SKM-1 (cell line): ENCODE measurements around the gene ZBTB43.
"Not testable (repeated sequence)": the region's sequence is repeated elsewhere in the genome, so short reads cannot be mapped to it uniquely, and the experiment has no call there.

Experiments
- DNase-seq: peaks from one replicate; lab custom pipeline; 2025; ENCODE audit not compliant: unreplicated experiment; lab: John Stamatoyannopoulos, UW

The ZBTB43 gene, protein sequence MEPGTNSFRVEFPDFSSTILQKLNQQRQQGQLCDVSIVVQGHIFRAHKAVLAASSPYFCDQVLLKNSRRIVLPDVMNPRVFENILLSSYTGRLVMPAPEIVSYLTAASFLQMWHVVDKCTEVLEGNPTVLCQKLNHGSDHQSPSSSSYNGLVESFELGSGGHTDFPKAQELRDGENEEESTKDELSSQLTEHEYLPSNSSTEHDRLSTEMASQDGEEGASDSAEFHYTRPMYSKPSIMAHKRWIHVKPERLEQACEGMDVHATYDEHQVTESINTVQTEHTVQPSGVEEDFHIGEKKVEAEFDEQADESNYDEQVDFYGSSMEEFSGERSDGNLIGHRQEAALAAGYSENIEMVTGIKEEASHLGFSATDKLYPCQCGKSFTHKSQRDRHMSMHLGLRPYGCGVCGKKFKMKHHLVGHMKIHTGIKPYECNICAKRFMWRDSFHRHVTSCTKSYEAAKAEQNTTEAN

DNA sequence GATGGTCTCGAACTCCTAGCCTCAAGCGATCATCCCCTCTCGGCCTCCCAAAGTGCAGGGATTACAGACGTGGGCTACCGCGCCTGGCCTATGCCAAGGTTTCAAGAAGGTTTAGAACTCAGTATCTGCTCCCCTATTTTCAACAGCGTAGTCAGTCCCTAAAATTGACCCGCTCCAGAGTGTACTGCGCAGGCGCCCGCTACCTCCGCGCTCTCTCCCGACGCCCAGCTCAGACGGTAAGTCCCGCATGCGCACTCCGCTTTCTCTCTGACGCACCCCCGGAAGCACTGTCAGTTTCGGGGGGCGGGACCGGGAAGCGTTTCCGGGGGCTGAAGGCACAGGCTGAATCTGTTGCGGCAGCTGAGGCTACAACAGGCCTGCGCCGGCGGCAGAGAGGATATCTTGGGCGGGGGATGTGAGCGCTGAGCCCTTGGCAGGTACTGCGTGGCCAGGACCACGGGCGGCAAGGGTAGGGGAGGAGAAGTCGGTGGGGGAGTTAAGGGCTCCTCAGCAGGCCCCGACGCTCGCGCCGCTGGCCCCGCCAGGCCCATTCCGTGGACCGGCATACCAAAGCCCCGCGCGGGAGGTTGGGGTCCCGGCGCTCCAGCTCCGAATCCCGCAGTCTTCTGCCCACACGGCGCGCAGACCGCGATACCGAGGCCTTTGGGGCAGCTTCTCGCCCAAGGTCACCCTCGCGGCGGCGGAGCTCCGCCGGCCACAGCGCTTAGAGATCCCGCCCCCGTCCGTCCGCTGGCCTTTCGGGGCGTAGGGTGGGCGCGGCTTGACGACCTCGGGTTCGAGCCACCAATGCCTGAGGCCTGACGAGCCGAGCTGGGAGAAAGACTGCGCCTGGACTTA is at the start of gene ZBTB43:
Gene ZBTB43, plus strand, starts transcription at position 345 of the 858 bp plus-strand sequence. CDS start 27,470 bp downstream, outside the sequence.
- DNase-seq: peak; percentile 95

- DNase-seq: no peak
Observed at GRCh38 chr9:126755317-126755875, 49.4 kb upstream of the ZBTB43 start.

DNA sequence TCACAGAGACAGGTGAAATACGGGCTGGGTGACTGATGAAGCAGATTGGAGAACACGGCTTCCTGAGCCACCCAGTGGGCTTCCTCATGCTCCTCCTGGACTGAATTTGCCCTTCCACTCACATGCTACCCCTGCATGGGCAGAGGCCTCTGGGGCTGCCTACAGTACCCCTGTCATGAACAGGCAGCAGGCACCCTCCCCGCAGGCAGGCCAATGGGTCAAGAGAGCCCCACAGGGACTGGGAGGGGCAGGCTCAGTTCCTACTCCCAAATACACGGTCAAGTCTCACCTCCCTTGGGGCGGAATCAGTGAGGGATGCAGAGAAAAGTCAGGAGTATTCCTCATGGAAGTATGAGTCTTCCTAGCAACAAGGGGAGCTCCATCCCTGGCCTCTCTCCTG is 48.6 kb upstream of the ZBTB43 start:
- DNase-seq: no peak

GRCh38 chr9:126756876-126757415 is 47.9 kb upstream of the ZBTB43 start:
- no peak for DNase-seq

- no peak for DNase-seq
Observed at GRCh38 chr9:126758916-126759585, 45.8 kb upstream of the ZBTB43 start.

GRCh38 chr9:126761274-126761673 is 43.6 kb upstream of the ZBTB43 start:
- no peak for DNase-seq

DNA sequence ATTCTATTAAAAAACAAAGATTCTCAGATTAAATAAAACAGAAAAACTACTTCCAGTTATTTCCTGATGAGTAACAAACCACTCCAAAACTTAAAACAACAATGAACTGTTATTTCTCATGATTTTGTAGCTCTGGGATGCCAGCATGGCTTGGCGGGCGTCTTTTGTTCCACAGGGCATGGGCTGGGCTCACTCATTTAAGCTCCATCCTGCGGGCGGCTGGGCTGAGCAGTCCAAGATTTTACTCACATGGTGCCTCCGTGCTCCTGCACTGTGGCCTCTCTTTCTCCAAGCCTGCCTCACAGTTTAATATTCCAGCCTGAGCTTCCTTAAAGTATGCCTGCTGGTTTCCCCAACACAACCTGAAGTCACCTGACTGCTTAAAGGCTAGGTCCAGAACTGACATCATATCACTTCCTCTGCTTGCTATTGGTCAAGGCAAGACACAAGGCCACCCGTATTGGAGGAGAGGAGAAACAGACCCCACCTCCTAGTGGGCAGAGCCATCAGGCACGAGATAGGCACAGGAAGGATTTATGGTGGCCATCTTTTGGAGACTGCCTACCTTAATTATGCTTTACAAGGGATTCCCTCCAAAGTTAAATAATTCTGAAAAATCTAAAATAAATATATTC is 41.6 kb upstream of the ZBTB43 start:
- DNase-seq: no peak

DNA sequence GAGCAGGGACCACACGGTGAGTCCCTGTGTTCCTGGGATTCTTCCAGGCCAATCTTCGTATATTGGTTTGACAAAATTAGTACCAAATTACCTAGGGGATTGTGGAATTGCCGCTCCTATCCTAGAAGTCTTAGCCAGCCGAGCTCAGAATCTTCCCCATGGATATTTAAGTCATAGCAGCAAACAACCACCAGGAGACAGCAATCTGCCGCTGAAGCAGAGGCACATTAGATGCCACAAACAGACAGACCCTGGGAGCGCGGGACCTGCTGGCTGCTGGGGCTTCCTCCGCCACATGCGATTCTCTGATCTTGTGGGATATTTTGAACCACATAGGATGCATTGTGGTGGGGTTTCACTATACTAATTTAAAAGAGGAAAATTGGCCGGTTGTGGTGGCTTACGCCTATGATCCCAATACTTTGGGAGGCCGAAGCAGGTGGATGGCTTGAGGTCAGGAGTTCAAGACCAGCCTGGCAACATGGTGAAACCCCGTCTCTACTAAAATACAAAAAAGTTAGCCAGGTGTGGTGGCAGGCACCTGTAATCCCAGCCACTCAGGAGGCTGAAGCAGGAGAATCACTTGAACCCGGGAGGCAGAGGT is 31.7 kb upstream of the ZBTB43 start:
- DNase-seq: no peak

- no peak for DNase-seq
Observed at GRCh38 chr9:126775926-126776325, 28.9 kb upstream of the ZBTB43 start.

DNA sequence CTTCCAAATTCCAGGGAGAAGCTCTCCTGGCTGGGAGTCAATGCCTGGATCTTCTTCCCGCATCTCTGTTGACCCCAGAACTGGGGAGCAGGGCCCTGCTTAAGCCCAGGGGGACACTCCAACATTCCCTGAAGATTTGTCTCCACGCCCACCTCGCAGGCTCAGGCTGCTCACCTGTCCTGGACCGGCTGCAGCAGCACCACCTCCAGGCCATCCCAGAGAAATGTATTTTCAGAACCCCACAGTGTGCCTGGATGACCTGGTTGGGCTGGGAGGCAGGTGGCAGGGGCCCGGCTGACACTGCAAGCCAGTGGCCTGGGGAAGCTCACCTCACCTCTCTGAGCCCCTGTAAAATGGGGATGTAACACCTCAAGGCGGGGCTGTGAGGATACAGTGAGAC is 27.1 kb upstream of the ZBTB43 start:
- DNase-seq: no peak

- DNase-seq: no peak
Observed at GRCh38 chr9:126778141-126778540, 26.7 kb upstream of the ZBTB43 start.

GRCh38 chr9:126778696-126779095 is 26.1 kb upstream of the ZBTB43 start:
- DNase-seq: not testable (repeated sequence)

DNA sequence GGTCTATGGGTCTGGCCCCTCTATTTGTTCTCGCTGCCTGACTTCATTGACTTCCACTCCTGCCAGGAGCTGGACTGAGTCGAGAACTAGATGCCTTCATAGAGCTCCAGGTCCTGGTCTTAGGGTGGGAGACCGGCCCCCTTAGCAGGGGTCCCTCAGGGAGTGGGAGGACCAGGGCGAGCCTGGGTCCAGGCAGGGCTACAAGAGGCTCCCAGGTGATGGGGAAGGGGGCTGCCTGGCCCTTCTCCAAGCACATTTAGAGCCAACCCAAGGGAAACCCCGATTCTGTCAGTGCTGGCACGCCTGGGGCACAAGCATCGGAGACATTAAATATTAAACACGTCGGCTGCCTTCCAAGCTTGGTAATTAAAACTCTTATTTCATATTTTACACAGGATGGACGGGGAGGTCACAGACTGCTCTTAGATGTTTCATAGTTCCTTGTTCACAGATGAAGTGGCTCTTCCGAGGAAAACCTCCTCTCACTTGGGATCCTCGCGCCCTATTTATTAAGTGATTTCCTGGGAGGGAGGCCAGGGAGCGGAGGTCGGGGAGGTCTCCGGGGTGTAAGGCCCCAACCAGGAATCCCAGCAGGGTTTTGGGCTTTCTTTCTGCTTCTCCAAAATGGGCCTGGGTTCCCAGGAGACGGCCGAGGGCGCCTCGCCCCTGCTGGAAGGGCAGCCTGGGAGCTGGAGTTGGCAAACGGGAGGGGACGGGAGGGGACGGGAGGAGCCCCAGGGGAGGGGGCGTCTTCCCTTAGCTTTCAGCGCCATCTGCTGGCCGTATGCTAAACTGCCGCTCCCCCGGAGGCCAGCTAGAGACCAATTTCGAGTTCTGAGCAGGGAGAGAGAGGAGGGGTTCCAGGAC is 23.4 kb upstream of the ZBTB43 start:
- peak; percentile 45 for DNase-seq

GRCh38 chr9:126782053-126782388 is 22.8 kb upstream of the ZBTB43 start:
- DNase-seq: no peak

- DNase-seq: no peak
Observed at GRCh38 chr9:126783949-126784348, 20.9 kb upstream of the ZBTB43 start.

DNA sequence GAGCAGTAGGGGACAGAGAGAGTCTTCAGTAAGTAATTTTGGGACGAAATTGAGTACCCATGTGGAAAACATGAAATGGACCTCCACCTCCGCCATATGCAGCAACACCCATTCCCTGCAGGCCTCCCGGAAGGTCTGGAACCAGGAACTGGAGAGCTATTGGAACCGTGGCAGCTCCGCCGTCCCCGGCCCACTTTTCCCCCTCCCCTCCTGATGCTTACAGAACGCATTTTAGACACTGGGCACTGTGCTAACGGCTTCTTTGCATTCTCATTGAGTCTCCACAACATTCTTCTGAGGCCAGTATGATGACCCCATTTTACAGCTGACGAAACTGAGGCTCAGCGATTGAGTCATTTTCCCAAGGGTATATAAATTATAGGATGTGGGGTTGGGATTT is 20.4 kb upstream of the ZBTB43 start:
- no peak for DNase-seq

DNA sequence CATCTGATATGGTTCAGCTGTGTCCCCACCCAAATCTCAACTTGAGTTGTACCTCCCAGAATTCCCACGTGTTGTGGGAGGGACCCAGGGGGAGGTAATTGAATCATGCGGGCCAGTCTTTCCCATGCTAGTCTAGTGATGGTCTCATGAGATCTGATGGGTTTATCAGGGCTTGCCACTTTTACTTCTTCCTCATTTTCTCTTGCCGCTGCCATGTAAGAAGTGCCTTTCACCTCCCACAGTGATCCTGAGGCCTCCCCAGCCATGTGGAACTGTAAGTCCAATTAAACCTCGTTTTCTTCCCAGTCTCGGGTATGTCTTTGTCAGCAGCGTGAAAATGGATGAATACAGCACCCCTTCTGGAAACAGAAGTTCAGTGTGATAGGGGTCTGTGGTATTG is 20.0 kb upstream of the ZBTB43 start:
- not testable (repeated sequence) for DNase-seq

DNA sequence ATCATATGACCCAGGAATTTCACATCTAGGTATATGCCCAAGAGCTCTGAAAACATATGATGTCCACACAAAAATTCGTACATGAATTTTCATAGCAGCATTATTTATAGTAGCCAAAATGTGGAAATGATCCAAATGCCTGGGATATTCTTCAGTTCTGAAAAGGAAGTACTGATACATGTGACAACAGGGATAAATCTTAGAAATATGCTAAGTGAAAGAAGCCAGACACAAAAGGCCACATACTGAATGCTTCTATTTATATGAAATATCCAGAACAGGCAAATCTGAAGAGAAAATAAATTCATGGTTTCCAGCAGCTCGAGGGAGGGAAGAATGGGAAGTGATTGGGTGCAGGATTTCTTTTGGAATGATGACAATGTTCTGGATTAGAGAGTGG is 16.8 kb upstream of the ZBTB43 start:
- no peak for DNase-seq
